H9 (cell line): ENCODE data around the gene KCNK10. TPM values are rescaled to one million over a fixed set of nuclear protein-coding genes. Genes with fewer than 3 reads are reported as not detected.

Experiments
- DNase-seq: peaks from one replicate; pipeline ENCODE4 v3.0.0-alpha.2; 2017
- H2AFZ ChIP-seq: one replicate; pipeline ENCODE4 v1.6.1; 2013; ENCODE audit warnings: mild to moderate bottlenecking, low read length, control low read depth, moderate library complexity
- H2AK5ac ChIP-seq: 2 replicates; pipeline ENCODE4 v1.6.1; 2013; ENCODE audit warnings: low read length, control low read depth, mixed read lengths; ENCODE audit not compliant: insufficient read length
- H2BK120ac ChIP-seq: one replicate; pipeline ENCODE4 v1.6.1; 2013; ENCODE audit warnings: low read depth, mild to moderate bottlenecking, low read length, control low read depth, inconsistent platforms; ENCODE audit not compliant: poor library complexity, severe bottlenecking
- H2BK12ac ChIP-seq: 2 replicates; pipeline ENCODE4 v1.6.1; 2013; ENCODE audit warnings: low read length, control low read depth, mixed read lengths, low read depth; ENCODE audit not compliant: insufficient read length
- H2BK15ac ChIP-seq: 2 replicates; pipeline ENCODE4 v1.6.1; 2013; ENCODE audit warnings: low read depth, low read length, control low read depth
- H2BK20ac ChIP-seq: one replicate; pipeline ENCODE4 v1.6.1; 2013; ENCODE audit warnings: low read depth, mild to moderate bottlenecking, low read length, control low read depth, inconsistent platforms; ENCODE audit not compliant: poor library complexity, severe bottlenecking
- H2BK5ac ChIP-seq: 2 replicates; pipeline ENCODE4 v1.6.1; 2013; ENCODE audit warnings: low read length, control low read depth, mixed read lengths; ENCODE audit not compliant: insufficient read length
- H3K14ac ChIP-seq: 2 replicates; pipeline ENCODE4 v1.6.1; 2013; ENCODE audit warnings: low read length, control low read depth; ENCODE audit not compliant: insufficient read depth
- H3K18ac ChIP-seq: 2 replicates; pipeline ENCODE4 v1.6.1; 2013; ENCODE audit warnings: low read depth, mild to moderate bottlenecking, mixed read lengths, low read length, control low read depth; ENCODE audit not compliant: insufficient read length
- H3K23ac ChIP-seq: 2 replicates; pipeline ENCODE4 v1.6.1; 2013; ENCODE audit warnings: low read length, control low read depth, mixed read lengths, low read depth; ENCODE audit not compliant: insufficient read length
- H3K23me2 ChIP-seq: 2 replicates; pipeline ENCODE4 v1.6.1; 2013; ENCODE audit warnings: low read depth, mild to moderate bottlenecking, mixed read lengths, low read length, control low read depth; ENCODE audit not compliant: insufficient read length, poor library complexity, severe bottlenecking
- H3K27ac ChIP-seq: 2 replicates; pipeline ENCODE4 v1.5.1; 2013; ENCODE audit warnings: low read length, control low read depth, mixed read lengths, low read depth; ENCODE audit not compliant: insufficient read length
- H3K27me3 ChIP-seq: 2 replicates; pipeline ENCODE4 v1.6.1; 2013; ENCODE audit warnings: low read length, control low read depth, inconsistent platforms; ENCODE audit not compliant: insufficient read depth
- H3K4ac ChIP-seq: 2 replicates; pipeline ENCODE4 v1.6.1; 2013; ENCODE audit warnings: low read depth, mild to moderate bottlenecking, control low read depth, inconsistent platforms, low read length, moderate library complexity
- H3K4me1 ChIP-seq: 2 replicates; pipeline ENCODE4 v1.6.1; 2013; ENCODE audit warnings: low read length, control low read depth, inconsistent platforms; ENCODE audit not compliant: insufficient read depth
- H3K4me2 ChIP-seq: 2 replicates; pipeline ENCODE4 v1.6.1; 2013; ENCODE audit warnings: low read length, control low read depth, mixed read lengths; ENCODE audit not compliant: insufficient read length, insufficient read depth
- H3K56ac ChIP-seq: 2 replicates; pipeline ENCODE4 v1.6.1; 2013; ENCODE audit warnings: low read depth, mild to moderate bottlenecking, mixed read lengths, low read length, control low read depth; ENCODE audit not compliant: insufficient read length
- H3K79me1 ChIP-seq: 2 replicates; pipeline ENCODE4 v1.6.1; 2013; ENCODE audit warnings: low read depth, mild to moderate bottlenecking, moderate library complexity, low read length, control low read depth, inconsistent platforms; ENCODE audit not compliant: insufficient read depth, poor library complexity, severe bottlenecking
- H3K79me2 ChIP-seq: 2 replicates; pipeline ENCODE4 v1.6.1; 2013; ENCODE audit warnings: low read length, control low read depth, inconsistent platforms; ENCODE audit not compliant: insufficient read depth
- H3K9ac ChIP-seq: 2 replicates; pipeline ENCODE4 v1.6.1; 2013; ENCODE audit warnings: low read length, control low read depth, mixed read lengths; ENCODE audit not compliant: insufficient read length; ENCODE audit errors: extremely low read depth
- H3K9me3 ChIP-seq: one replicate; pipeline ENCODE4 v1.6.1; 2013; ENCODE audit warnings: low read depth, low read length, inconsistent platforms; ENCODE audit not compliant: control insufficient read depth
- H3T11ph ChIP-seq: one replicate; pipeline ENCODE4 v1.6.1; 2013; ENCODE audit warnings: mild to moderate bottlenecking, low read length, control low read depth, inconsistent platforms
- H4K20me1 ChIP-seq: one replicate; pipeline ENCODE4 v1.6.1; 2013; ENCODE audit not compliant: control insufficient read depth, insufficient read length, insufficient read depth
- H4K5ac ChIP-seq: 2 replicates; pipeline ENCODE4 v1.6.1; 2013; ENCODE audit warnings: low read depth, mild to moderate bottlenecking, mixed read lengths, low read length, control low read depth; ENCODE audit not compliant: insufficient read length
- H4K8ac ChIP-seq: replicated peaks from 2 replicates; pipeline ENCODE4 v1.6.1; 2013; ENCODE audit warnings: low read length, control low read depth, mixed read lengths, low read depth; ENCODE audit not compliant: insufficient read length
- H4K91ac ChIP-seq: 2 replicates; pipeline ENCODE4 v1.6.1; 2013; ENCODE audit warnings: low read depth, mild to moderate bottlenecking, moderate library complexity, mixed read lengths, low read length, control low read depth; ENCODE audit not compliant: insufficient read length
- H3K27ac Mint-ChIP-seq, 3 experiments: 2 replicates in 2 of 3; 3 replicates in 1 of 3; pipeline ENCODE4 v1.8.0; 2020 to 2021; ENCODE audit warnings: mixed read lengths in 3 of 3, mild to moderate bottlenecking in 1 of 3, moderate library complexity in 1 of 3
- H3K27me3 Mint-ChIP-seq: 2 replicates; pipeline ENCODE4 v1.8.0; 2021; ENCODE audit warnings: low read depth, mild to moderate bottlenecking, moderate library complexity, mixed read lengths
- H3K36me3 Mint-ChIP-seq, 3 experiments: 2 replicates in 2 of 3; 3 replicates in 1 of 3; pipeline ENCODE4 v1.8.0; 2020 to 2021; ENCODE audit warnings: low read depth in 3 of 3, mixed read lengths in 3 of 3; ENCODE audit not compliant: insufficient read depth in 1 of 3
- H3K4me1 Mint-ChIP-seq, 2 experiments: 2 replicates each; pipeline ENCODE4 v1.8.0; 2020; ENCODE audit warnings: mixed read lengths in 2 of 2
- H3K4me3 Mint-ChIP-seq, 2 experiments: 2 replicates in 1 of 2; 3 replicates in 1 of 2; pipeline ENCODE4 v1.8.0; 2020 to 2021; ENCODE audit warnings: mild to moderate bottlenecking in 2 of 2, mixed read lengths in 2 of 2, moderate library complexity in 1 of 2
- H3K9me3 Mint-ChIP-seq, 2 experiments: 2 replicates in 1 of 2; 3 replicates in 1 of 2; pipeline ENCODE4 v1.8.0; 2020; ENCODE audit warnings: mild to moderate bottlenecking in 2 of 2, mixed read lengths in 2 of 2, moderate library complexity in 1 of 2
- WGBS: extraction: QIAGEN DNeasy Blood & Tissue Kit; methylation state at CpG from one replicate; pipeline ENCODE4 v1.1.7; 2013; ENCODE audit warnings: missing lambda C conversion rate, low lambda C conversion rate, mixed read lengths; ENCODE audit not compliant: insufficient read length; ENCODE audit errors: extremely low coverage; 5-methylcytosine and 5-hydroxymethylcytosine counted together
- total RNA-seq: library from RNA; stranded (reverse); gene quantifications from 2 replicates; pipeline ENCODE4 v1.2.1, GENCODE V29; 2021
- TF ChIP-seq, protein P1 (sequence below): fragments of 200-600 bp; sonication (generic); conservative IDR thresholded peaks from 3 replicates; pipeline ENCODE4 v1.8.0; 2021; ENCODE audit warnings: antibody characterized with exemption, mild to moderate bottlenecking

KCNK10 gene
- total RNA-seq, 1 experiment from 2014 or later, result 0.33 TPM

DNA sequence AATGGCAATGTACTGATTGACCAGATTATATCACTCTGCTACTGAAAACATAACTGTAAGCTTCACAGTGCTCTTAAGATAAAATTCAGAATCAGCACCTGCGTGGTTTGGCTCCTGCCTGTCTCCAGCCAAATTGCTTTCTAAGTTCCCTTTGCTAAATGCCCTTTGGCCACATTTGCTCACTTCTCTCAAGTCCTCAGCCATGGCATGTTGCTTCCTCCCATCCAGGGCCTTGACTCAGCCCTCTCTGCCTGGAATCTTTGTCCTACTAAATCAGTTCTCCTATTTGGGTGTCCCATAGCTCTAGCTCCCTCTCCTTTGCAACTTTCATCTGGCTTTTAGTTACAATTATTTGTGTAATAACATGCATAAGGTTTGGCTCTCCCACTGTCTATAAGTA lies 71.4 kb downstream of the KCNK10 start:
- H3K4ac ChIP-seq, result no peak overlapping the region
- H3K4me1 Mint-ChIP-seq, result peaks cover 0 to 2% of the 10 kb centered on the region in 2 experiments; a peak in 1 of 4 replicates

More for the DNA sequence above, 71.4 kb downstream of the KCNK10 start:
- no peak overlapping the region for H3K4me2 ChIP-seq
- H2BK15ac ChIP-seq, result no peak overlapping the region
- H2BK12ac ChIP-seq, result no peak overlapping the region
- no peak overlapping the region for H4K8ac ChIP-seq
- no peak overlapping the region for H2BK20ac ChIP-seq
- H3T11ph ChIP-seq, result no peak overlapping the region
- no peaks in the 10 kb centered on the region for H3K79me1 ChIP-seq
- H3K4me3 Mint-ChIP-seq, result no peak overlapping the region
- no peaks in the 10 kb centered on the region for H4K20me1 ChIP-seq
- no peaks in the 10 kb centered on the region for H3K9me3 Mint-ChIP-seq
- H3K18ac ChIP-seq, result no peak overlapping the region
- H3K27me3 ChIP-seq, result no peaks in the 10 kb centered on the region
- no peak overlapping the region for H3K9ac ChIP-seq
- no peak overlapping the region for H4K5ac ChIP-seq
- no CpG with 5 or more reads among the region's 1 CpG for WGBS
- DNase-seq, result no peak
- H3K27me3 Mint-ChIP-seq, result no peaks in the 10 kb centered on the region; the same call in none of the 2 replicates
- H3K79me2 ChIP-seq, result no peaks in the 10 kb centered on the region
- no peak overlapping the region for H3K27ac ChIP-seq
- H3K9me3 ChIP-seq, result no peaks in the 10 kb centered on the region
- no peak overlapping the region for H4K91ac ChIP-seq
- H3K56ac ChIP-seq, result no peak overlapping the region
- H2AK5ac ChIP-seq, result no peak overlapping the region
- no peak overlapping the region for H3K14ac ChIP-seq
- no peak overlapping the region for H2AFZ ChIP-seq
- H3K27ac Mint-ChIP-seq, result no peak overlapping the region; a peak in 1 of 7 replicates
- TF ChIP-seq, protein P1, sequence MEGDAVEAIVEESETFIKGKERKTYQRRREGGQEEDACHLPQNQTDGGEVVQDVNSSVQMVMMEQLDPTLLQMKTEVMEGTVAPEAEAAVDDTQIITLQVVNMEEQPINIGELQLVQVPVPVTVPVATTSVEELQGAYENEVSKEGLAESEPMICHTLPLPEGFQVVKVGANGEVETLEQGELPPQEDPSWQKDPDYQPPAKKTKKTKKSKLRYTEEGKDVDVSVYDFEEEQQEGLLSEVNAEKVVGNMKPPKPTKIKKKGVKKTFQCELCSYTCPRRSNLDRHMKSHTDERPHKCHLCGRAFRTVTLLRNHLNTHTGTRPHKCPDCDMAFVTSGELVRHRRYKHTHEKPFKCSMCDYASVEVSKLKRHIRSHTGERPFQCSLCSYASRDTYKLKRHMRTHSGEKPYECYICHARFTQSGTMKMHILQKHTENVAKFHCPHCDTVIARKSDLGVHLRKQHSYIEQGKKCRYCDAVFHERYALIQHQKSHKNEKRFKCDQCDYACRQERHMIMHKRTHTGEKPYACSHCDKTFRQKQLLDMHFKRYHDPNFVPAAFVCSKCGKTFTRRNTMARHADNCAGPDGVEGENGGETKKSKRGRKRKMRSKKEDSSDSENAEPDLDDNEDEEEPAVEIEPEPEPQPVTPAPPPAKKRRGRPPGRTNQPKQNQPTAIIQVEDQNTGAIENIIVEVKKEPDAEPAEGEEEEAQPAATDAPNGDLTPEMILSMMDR, result no peak
- H3K23ac ChIP-seq, result no peak overlapping the region
- no peak overlapping the region for H2BK120ac ChIP-seq
- H3K36me3 Mint-ChIP-seq, result no peaks in the 10 kb centered on the region
- no peaks in the 10 kb centered on the region for H3K4me1 ChIP-seq
- no peaks in the 10 kb centered on the region for H3K23me2 ChIP-seq
- no peak overlapping the region for H2BK5ac ChIP-seq
